HEK293 (cell line): ENCODE results near the gene PCLAF.

Experiments
- BCL11B ChIP-seq: fragments of 450-650 bp; formaldehyde crosslinking; IDR thresholded peaks from 2 replicates; pipeline ENCODE4 v1.5.1; 2016; ENCODE audit warnings: low read depth, missing biosample characterization, missing genetic modification characterization
- GLIS2 ChIP-seq: fragments of 450-650 bp; formaldehyde crosslinking; IDR thresholded peaks from 2 replicates; pipeline ENCODE4 v1.5.1; 2016; ENCODE audit warnings: missing biosample characterization, missing genetic modification characterization
- IKZF3 ChIP-seq: fragments of 450-650 bp; IDR thresholded peaks from 2 replicates; pipeline ENCODE4 v1.5.0; 2018; ENCODE audit warnings: missing biosample characterization, mild to moderate bottlenecking, missing genetic modification characterization, moderate library complexity
- KLF1 ChIP-seq: fragments of 450-650 bp; formaldehyde crosslinking; IDR thresholded peaks from 2 replicates; pipeline ENCODE4 v1.5.1; 2016; ENCODE audit warnings: missing biosample characterization, missing genetic modification characterization
- KLF9 ChIP-seq: fragments of 450-650 bp; formaldehyde crosslinking; IDR thresholded peaks from 2 replicates; pipeline ENCODE4 v1.5.1; 2016; ENCODE audit warnings: missing biosample characterization, missing genetic modification characterization, low read depth
- MYNN ChIP-seq: fragments of 450-650 bp; formaldehyde crosslinking; IDR thresholded peaks from 2 replicates; pipeline ENCODE4 v1.5.1; 2016; ENCODE audit warnings: missing biosample characterization, missing genetic modification characterization, borderline replicate concordance
- SCRT2 ChIP-seq: fragments of 450-650 bp; formaldehyde crosslinking; IDR thresholded peaks from 2 replicates; pipeline ENCODE4 v1.5.1; 2016; ENCODE audit warnings: missing biosample characterization, missing genetic modification characterization
- SP2 ChIP-seq: fragments of 450-650 bp; formaldehyde crosslinking; IDR thresholded peaks from 2 replicates; pipeline ENCODE4 v1.5.1; 2016; ENCODE audit warnings: missing biosample characterization, missing genetic modification characterization
- SP7 ChIP-seq: fragments of 450-650 bp; formaldehyde crosslinking; IDR thresholded peaks from 2 replicates; pipeline ENCODE4 v1.5.1; 2016; ENCODE audit warnings: missing biosample characterization, missing genetic modification characterization
- ZBTB20 ChIP-seq: fragments of 450-650 bp; formaldehyde crosslinking; IDR thresholded peaks from 2 replicates; pipeline ENCODE4 v1.5.1; 2016; ENCODE audit warnings: missing biosample characterization, missing genetic modification characterization
- ZBTB48 ChIP-seq: fragments of 450-650 bp; formaldehyde crosslinking; IDR thresholded peaks from 2 replicates; pipeline ENCODE4 v1.5.1; 2016; ENCODE audit warnings: missing biosample characterization, missing genetic modification characterization
- ZFHX2 ChIP-seq: fragments of 450-650 bp; formaldehyde crosslinking; conservative IDR thresholded peaks from 2 replicates; pipeline ENCODE4 v1.5.1; 2016; ENCODE audit warnings: missing biosample characterization, missing genetic modification characterization
- ZNF223 ChIP-seq: fragments of 450-650 bp; formaldehyde crosslinking; IDR thresholded peaks from 2 replicates; pipeline ENCODE4 v1.5.1; 2016; ENCODE audit warnings: missing biosample characterization, missing genetic modification characterization
- ZNF248 ChIP-seq: fragments of 450-650 bp; formaldehyde crosslinking; IDR thresholded peaks from 2 replicates; pipeline ENCODE4 v1.5.1; 2017; ENCODE audit warnings: missing biosample characterization, missing genetic modification characterization
- ZNF311 ChIP-seq: fragments of 450-650 bp; formaldehyde crosslinking; IDR thresholded peaks from 2 replicates; pipeline ENCODE4 v1.5.1; 2017; ENCODE audit warnings: missing biosample characterization, missing genetic modification characterization, borderline replicate concordance
- ZNF394 ChIP-seq: fragments of 450-650 bp; formaldehyde crosslinking; IDR thresholded peaks from 2 replicates; pipeline ENCODE4 v1.5.1; 2016; ENCODE audit warnings: missing biosample characterization, missing genetic modification characterization, mild to moderate bottlenecking, moderate library complexity, borderline replicate concordance
- ZNF48 ChIP-seq: fragments of 450-650 bp; formaldehyde crosslinking; IDR thresholded peaks from 2 replicates; pipeline ENCODE4 v1.5.1; 2016; ENCODE audit warnings: missing biosample characterization, missing genetic modification characterization
- ZNF560 ChIP-seq: fragments of 450-650 bp; formaldehyde crosslinking; IDR thresholded peaks from 2 replicates; pipeline ENCODE4 v1.5.1; 2017; ENCODE audit warnings: missing biosample characterization, missing genetic modification characterization, borderline replicate concordance
- ZNF664 ChIP-seq: fragments of 450-650 bp; formaldehyde crosslinking; IDR thresholded peaks from 2 replicates; pipeline ENCODE4 v1.5.1; 2016; ENCODE audit warnings: missing biosample characterization, missing genetic modification characterization
- ZNF701 ChIP-seq: fragments of 450-650 bp; formaldehyde crosslinking; IDR thresholded peaks from 2 replicates; pipeline ENCODE4 v1.5.1; 2016; ENCODE audit warnings: missing biosample characterization, missing genetic modification characterization
- ZNF707 ChIP-seq: fragments of 450-650 bp; formaldehyde crosslinking; IDR thresholded peaks from 2 replicates; pipeline ENCODE4 v1.5.1; 2016; ENCODE audit warnings: missing biosample characterization, missing genetic modification characterization
- ZNF747 ChIP-seq: fragments of 450-650 bp; formaldehyde crosslinking; IDR thresholded peaks from 2 replicates; pipeline ENCODE4 v1.5.1; 2016; ENCODE audit warnings: missing biosample characterization, missing genetic modification characterization
- ZNF76 ChIP-seq: fragments of 450-650 bp; formaldehyde crosslinking; IDR thresholded peaks from 2 replicates; pipeline ENCODE4; 2016; ENCODE audit warnings: low read depth, missing biosample characterization, missing genetic modification characterization, borderline replicate concordance
- ZNF785 ChIP-seq: fragments of 450-650 bp; formaldehyde crosslinking; IDR thresholded peaks from 2 replicates; pipeline ENCODE4 v1.5.1; 2016; ENCODE audit warnings: missing biosample characterization, missing genetic modification characterization
- TF ChIP-seq, protein P1 (sequence below): fragments of 450-650 bp; formaldehyde crosslinking; IDR thresholded peaks from 2 replicates; pipeline ENCODE4 v1.5.1; 2016; ENCODE audit warnings: missing biosample characterization, missing genetic modification characterization
- TF ChIP-seq, protein P2 (sequence below): fragments of 450-650 bp; formaldehyde crosslinking; IDR thresholded peaks from 2 replicates; pipeline ENCODE4 v1.5.1; 2016; ENCODE audit warnings: missing biosample characterization, missing genetic modification characterization, borderline replicate concordance
- TF ChIP-seq, protein P3 (sequence below): fragments of 450-650 bp; formaldehyde crosslinking; IDR thresholded peaks from 2 replicates; pipeline ENCODE4 v1.5.1; 2017; ENCODE audit warnings: missing biosample characterization, missing genetic modification characterization
- TF ChIP-seq, protein P4 (sequence below): fragments of 450-650 bp; formaldehyde crosslinking; IDR thresholded peaks from 2 replicates; pipeline ENCODE4 v1.5.1; 2017; ENCODE audit warnings: missing biosample characterization, mild to moderate bottlenecking, missing genetic modification characterization, moderate library complexity
- TF ChIP-seq, protein P5 (sequence below): fragments of 450-650 bp; formaldehyde crosslinking; IDR thresholded peaks from 2 replicates; pipeline ENCODE4 v1.5.1; 2016; ENCODE audit warnings: missing biosample characterization, missing genetic modification characterization
- TF ChIP-seq, protein P6 (sequence below): fragments of 450-650 bp; formaldehyde crosslinking; IDR thresholded peaks from 2 replicates; pipeline ENCODE4 v1.5.1; 2016; ENCODE audit warnings: missing biosample characterization, missing genetic modification characterization

PCLAF gene

DNA sequence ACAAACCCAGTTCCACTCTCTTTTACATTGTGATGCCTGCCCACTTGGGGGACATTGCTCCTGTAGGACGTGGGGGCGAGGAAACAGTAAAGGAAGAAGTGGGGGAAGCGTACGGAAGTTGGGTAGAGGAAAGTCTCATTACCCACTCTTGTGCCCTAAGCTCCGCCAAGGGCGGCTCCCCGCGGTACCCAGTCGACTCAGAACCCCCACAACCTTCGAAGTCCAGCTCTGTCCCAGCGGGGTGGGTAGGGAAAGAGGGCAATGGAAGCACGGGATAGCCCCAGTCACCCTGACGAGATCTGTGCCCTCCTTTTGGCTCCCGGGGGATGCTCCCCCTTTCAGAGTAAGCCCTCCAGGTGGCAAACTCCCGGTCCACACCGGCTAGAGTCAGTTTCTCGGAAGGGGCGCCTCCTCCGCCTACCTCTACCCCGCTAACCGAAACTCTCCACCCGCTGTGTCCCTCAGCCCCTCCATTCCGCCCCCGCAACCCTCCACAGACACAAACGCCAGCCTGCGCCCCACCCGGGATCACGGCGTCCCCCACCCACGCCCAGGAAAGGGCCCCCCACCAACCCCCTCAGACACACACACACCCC is 25.8 kb downstream of the PCLAF start (continued):
- TF ChIP-seq, protein P1, sequence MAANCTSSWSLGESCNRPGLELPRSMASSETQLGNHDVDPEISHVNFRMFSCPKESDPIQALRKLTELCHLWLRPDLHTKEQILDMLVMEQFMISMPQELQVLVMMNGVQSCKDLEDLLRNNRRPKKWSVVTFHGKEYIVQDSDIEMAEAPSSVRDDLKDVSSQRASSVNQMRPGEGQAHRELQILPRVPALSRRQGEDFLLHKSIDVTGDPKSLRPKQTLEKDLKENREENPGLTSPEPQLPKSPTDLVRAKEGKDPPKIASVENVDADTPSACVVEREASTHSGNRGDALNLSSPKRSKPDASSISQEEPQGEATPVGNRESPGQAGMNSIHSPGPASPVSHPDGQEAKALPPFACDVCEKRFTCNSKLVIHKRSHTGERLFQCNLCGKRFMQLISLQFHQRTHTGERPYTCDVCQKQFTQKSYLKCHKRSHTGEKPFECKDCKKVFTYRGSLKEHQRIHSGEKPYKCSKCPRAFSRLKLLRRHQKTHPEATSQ (tag by site-specific recombination): no peak
- TF ChIP-seq SCRT2 (tag by site-specific recombination) (no peak), ZBTB20 (tag by site-specific recombination) (peak; percentile 36; the same call in 1 of the 2 replicates), ZNF785 (tag by site-specific recombination) (no peak), ZBTB48 (tag by site-specific recombination) (0 out of 2 replicates have a peak, but pooled peaks have one; percentile 21), ZNF248 (tag by site-specific recombination) (no peak), ZNF223 (tag by site-specific recombination) (no peak), ZNF560 (tag by site-specific recombination) (no peak), ZNF311 (no peak), MYNN (tag by site-specific recombination) (no peak), ZNF394 (tag by site-specific recombination) (no peak), SP2 (tag by site-specific recombination) (no peak), ZNF76 (tag by site-specific recombination) (0 out of 2 replicates have a peak, but pooled peaks have one; percentile 6), KLF1 (no peak), ZNF707 (no peak), IKZF3 (tag by site-specific recombination) (no peak), ZNF48 (tag by site-specific recombination) (no peak), SP7 (tag by site-specific recombination) (no peak), ZNF664 (tag by site-specific recombination) (no peak), BCL11B (tag by site-specific recombination) (no peak), ZFHX2 (tag by site-specific recombination) (peak; percentile 90), ZNF747 (tag by site-specific recombination) (no peak), ZNF701 (tag by site-specific recombination) (no peak), GLIS2 (tag by site-specific recombination) (peak; percentile 49; the same call in 1 of the 2 replicates), KLF9 (tag by site-specific recombination) (no peak)
- TF ChIP-seq, protein P2, sequence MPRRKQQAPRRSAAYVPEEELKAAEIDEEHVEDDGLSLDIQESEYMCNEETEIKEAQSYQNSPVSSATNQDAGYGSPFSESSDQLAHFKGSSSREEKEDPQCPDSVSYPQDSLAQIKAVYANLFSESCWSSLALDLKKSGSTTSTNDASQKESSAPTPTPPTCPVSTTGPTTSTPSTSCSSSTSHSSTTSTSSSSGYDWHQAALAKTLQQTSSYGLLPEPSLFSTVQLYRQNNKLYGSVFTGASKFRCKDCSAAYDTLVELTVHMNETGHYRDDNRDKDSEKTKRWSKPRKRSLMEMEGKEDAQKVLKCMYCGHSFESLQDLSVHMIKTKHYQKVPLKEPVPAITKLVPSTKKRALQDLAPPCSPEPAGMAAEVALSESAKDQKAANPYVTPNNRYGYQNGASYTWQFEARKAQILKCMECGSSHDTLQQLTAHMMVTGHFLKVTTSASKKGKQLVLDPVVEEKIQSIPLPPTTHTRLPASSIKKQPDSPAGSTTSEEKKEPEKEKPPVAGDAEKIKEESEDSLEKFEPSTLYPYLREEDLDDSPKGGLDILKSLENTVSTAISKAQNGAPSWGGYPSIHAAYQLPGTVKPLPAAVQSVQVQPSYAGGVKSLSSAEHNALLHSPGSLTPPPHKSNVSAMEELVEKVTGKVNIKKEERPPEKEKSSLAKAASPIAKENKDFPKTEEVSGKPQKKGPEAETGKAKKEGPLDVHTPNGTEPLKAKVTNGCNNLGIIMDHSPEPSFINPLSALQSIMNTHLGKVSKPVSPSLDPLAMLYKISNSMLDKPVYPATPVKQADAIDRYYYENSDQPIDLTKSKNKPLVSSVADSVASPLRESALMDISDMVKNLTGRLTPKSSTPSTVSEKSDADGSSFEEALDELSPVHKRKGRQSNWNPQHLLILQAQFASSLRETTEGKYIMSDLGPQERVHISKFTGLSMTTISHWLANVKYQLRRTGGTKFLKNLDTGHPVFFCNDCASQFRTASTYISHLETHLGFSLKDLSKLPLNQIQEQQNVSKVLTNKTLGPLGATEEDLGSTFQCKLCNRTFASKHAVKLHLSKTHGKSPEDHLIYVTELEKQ (tag by site-specific recombination): no peak
- TF ChIP-seq, protein P3, sequence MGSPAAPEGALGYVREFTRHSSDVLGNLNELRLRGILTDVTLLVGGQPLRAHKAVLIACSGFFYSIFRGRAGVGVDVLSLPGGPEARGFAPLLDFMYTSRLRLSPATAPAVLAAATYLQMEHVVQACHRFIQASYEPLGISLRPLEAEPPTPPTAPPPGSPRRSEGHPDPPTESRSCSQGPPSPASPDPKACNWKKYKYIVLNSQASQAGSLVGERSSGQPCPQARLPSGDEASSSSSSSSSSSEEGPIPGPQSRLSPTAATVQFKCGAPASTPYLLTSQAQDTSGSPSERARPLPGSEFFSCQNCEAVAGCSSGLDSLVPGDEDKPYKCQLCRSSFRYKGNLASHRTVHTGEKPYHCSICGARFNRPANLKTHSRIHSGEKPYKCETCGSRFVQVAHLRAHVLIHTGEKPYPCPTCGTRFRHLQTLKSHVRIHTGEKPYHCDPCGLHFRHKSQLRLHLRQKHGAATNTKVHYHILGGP (tag by site-specific recombination): no peak
- TF ChIP-seq, protein P4, sequence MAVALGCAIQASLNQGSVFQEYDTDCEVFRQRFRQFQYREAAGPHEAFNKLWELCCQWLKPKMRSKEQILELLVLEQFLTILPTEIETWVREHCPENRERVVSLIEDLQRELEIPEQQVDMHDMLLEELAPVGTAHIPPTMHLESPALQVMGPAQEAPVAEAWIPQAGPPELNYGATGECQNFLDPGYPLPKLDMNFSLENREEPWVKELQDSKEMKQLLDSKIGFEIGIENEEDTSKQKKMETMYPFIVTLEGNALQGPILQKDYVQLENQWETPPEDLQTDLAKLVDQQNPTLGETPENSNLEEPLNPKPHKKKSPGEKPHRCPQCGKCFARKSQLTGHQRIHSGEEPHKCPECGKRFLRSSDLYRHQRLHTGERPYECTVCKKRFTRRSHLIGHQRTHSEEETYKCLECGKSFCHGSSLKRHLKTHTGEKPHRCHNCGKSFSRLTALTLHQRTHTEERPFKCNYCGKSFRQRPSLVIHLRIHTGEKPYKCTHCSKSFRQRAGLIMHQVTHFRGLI (tag by site-specific recombination): no peak
- TF ChIP-seq, protein P5, sequence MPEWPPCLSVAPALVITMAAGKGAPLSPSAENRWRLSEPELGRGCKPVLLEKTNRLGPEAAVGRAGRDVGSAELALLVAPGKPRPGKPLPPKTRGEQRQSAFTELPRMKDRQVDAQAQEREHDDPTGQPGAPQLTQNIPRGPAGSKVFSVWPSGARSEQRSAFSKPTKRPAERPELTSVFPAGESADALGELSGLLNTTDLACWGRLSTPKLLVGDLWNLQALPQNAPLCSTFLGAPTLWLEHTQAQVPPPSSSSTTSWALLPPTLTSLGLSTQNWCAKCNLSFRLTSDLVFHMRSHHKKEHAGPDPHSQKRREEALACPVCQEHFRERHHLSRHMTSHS (tag by site-specific recombination): no peak
- TF ChIP-seq, protein P6, sequence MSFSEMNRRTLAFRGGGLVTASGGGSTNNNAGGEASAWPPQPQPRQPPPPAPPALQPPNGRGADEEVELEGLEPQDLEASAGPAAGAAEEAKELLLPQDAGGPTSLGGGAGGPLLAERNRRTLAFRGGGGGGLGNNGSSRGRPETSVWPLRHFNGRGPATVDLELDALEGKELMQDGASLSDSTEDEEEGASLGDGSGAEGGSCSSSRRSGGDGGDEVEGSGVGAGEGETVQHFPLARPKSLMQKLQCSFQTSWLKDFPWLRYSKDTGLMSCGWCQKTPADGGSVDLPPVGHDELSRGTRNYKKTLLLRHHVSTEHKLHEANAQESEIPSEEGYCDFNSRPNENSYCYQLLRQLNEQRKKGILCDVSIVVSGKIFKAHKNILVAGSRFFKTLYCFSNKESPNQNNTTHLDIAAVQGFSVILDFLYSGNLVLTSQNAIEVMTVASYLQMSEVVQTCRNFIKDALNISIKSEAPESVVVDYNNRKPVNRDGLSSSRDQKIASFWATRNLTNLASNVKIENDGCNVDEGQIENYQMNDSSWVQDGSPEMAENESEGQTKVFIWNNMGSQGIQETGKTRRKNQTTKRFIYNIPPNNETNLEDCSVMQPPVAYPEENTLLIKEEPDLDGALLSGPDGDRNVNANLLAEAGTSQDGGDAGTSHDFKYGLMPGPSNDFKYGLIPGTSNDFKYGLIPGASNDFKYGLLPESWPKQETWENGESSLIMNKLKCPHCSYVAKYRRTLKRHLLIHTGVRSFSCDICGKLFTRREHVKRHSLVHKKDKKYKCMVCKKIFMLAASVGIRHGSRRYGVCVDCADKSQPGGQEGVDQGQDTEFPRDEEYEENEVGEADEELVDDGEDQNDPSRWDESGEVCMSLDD: 0 out of 2 replicates have a peak, but pooled peaks have one; percentile 24
